Activated CD8-positive, alpha-beta T cell treated with anti-CD3 and anti-CD28 coated beads, Interleukin-2, amount 10 ng/mL, durations not matched to agents 7 days and 5 days (primary cell): ENCODE results near the gene FZD1. TPM values are rescaled to one million over a fixed set of nuclear protein-coding genes. Genes with fewer than 3 reads are reported as not detected.
"Not testable (repeated sequence)": the region's sequence is repeated elsewhere in the genome, so short reads cannot be mapped to it uniquely, and the experiment has no call there.

Experiments
- ATAC-seq: fragments of 150-1000 bp; cut with Tn5 transposase; one replicate; pipeline ENCODE4 v1.10.0; 2021; ENCODE audit warnings: moderate library complexity
- CTCF ChIA-PET: fragments of 350-600 bp; sonication (Branson Sonifier 250); formaldehyde crosslinking; loops from one replicate; lab custom pipeline; 2021; ENCODE audit warnings: antibody characterized with exemption; lab: Charles Lee
- POLR2A ChIA-PET: fragments of 350-600 bp; sonication (Branson Sonifier 250); formaldehyde crosslinking; loops from one replicate; lab custom pipeline; 2021; ENCODE audit warnings: antibody characterized with exemption; lab: Charles Lee
- DNase-seq: peaks from one replicate; pipeline ENCODE4 v3.0.0-alpha.2; 2020
- H3K27ac Mint-ChIP-seq: one replicate; pipeline ENCODE4 v1.8.0; 2021; ENCODE audit warnings: mild to moderate bottlenecking, mixed read lengths
- H3K27me3 Mint-ChIP-seq: one replicate; pipeline ENCODE4 v1.8.0; 2021; ENCODE audit warnings: low read depth, mixed read lengths
- H3K36me3 Mint-ChIP-seq: one replicate; pipeline ENCODE4 v1.8.0; 2021; ENCODE audit warnings: low read depth, mixed read lengths
- H3K4me1 Mint-ChIP-seq: one replicate; pipeline ENCODE4 v1.8.0; 2021; ENCODE audit warnings: low read depth, mixed read lengths
- H3K4me3 Mint-ChIP-seq: one replicate; pipeline ENCODE4 v1.8.0; 2021; ENCODE audit warnings: mild to moderate bottlenecking, mixed read lengths
- H3K9me3 Mint-ChIP-seq: one replicate; pipeline ENCODE4 v1.8.0; 2022; ENCODE audit warnings: mixed read lengths; ENCODE audit not compliant: insufficient read depth
- total RNA-seq, 2 experiments: library from RNA; stranded (reverse); gene quantifications; one replicate each; pipeline ENCODE4 v1.2.3, GENCODE V29; 2021

The FZD1 gene
- total RNA-seq, 2 experiments from 2014 or later = 0.24 to 0.26 TPM

DNA sequence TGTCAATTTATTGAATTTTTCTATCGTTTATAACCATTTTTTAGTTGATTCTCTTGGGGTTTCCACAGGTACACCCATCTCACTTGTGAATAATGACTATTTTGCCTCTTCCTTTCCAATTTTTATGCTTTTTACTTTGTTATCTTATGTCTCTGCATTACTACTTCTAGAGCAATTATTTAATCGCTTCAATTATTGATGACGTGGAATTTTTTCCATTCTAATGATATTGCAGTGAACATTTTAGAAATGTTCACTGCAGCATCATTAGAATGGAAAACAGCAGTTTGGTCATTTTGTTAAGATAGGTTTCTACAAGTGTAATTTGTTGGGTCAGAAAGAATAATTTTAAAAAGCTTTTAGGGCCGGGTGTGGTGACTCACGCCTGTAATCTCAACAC, 27.1 kb downstream of the FZD1 start:
- Mint-ChIP-seq H3K4me1 (no peaks in the 10 kb centered on the region), H3K9me3 (no peaks in the 10 kb centered on the region), H3K36me3 (no peaks in the 10 kb centered on the region), H3K27me3 (no peaks in the 10 kb centered on the region), H3K27ac (no peak overlapping the region), H3K4me3 (no peak overlapping the region)
- POLR2A ChIA-PET = no interaction called here
- DNase-seq = no peak
- ATAC-seq = no peak
- CTCF ChIA-PET = no interaction called here

DNA sequence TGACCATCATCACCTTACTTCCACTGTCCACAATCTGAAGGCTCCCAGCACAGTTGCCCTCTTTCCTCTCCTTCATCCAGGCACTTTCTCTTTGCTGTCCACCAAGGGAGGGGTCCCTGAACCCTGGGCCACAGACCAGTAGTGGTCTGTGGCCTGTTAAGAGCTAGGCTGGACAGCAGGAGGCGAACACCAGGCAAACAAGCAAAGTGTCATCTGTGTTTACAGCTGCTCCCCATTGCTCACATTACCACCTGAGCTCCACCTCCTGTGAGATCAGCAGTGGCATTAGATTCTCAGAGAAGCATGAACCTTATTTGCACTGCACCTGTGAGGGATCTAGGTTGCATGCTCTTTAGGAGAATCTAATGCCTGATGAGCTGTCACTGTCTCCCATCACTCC, 27.7 kb downstream of the FZD1 start:
- CTCF ChIA-PET = no interaction called here
- no peak for DNase-seq
- no peak for ATAC-seq
- Mint-ChIP-seq H3K27me3 (no peaks in the 10 kb centered on the region), H3K9me3 (no peaks in the 10 kb centered on the region), H3K4me1 (no peaks in the 10 kb centered on the region), H3K36me3 (no peaks in the 10 kb centered on the region), H3K27ac (no peak overlapping the region), H3K4me3 (no peak overlapping the region)
- POLR2A ChIA-PET = no interaction called here

DNA sequence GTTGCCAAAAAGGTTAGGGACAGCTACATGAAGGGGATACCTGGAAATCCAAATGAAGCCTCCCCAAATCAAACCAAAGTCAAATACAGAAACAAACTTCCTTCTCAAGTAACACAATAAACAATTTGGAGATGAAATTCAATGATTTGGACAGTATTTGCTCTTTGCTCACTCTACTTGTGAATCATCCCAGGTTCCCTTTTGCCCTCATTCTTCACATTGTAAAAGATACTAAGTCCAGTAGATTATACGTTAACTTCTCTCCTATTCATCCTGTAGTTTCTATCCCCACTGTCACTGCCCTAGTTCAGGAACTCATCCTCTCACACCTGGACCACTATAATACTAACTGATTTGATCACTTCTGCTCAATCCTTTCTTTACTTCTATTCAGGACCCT, 28.3 kb downstream of the FZD1 start:
- POLR2A ChIA-PET = no interaction called here
- Mint-ChIP-seq H3K9me3 (no peaks in the 10 kb centered on the region), H3K4me1 (no peaks in the 10 kb centered on the region), H3K27me3 (no peaks in the 10 kb centered on the region), H3K27ac (no peak overlapping the region), H3K36me3 (no peaks in the 10 kb centered on the region), H3K4me3 (no peak overlapping the region)
- no peak for ATAC-seq
- no peak for DNase-seq
- CTCF ChIA-PET = no interaction called here

DNA sequence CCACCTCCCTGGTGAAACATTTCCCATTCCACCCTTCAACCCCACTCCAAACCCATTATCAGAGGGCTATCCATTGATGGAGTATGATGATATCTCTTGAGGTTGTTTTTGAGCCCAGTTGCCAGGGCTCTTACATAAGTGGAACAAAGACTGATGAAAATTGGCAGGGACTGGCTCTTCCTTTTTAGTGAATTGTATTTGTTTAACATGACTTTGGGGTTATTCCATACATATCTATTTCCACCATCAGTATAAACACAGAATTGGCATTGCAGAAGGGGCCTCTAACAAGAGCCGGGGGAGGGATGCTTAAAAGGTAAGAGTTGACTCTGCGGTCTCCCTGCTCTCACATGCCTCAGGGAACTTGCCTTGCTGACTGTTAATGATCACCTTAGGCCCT, 28.9 kb downstream of the FZD1 start:
- Mint-ChIP-seq H3K4me1 (no peaks in the 10 kb centered on the region), H3K9me3 (no peaks in the 10 kb centered on the region), H3K27ac (no peak overlapping the region), H3K4me3 (no peak overlapping the region), H3K36me3 (no peaks in the 10 kb centered on the region), H3K27me3 (no peaks in the 10 kb centered on the region)
- no peak for DNase-seq
- ChIA-PET CTCF (no interaction called here), POLR2A (no interaction called here)
- no peak for ATAC-seq

DNA sequence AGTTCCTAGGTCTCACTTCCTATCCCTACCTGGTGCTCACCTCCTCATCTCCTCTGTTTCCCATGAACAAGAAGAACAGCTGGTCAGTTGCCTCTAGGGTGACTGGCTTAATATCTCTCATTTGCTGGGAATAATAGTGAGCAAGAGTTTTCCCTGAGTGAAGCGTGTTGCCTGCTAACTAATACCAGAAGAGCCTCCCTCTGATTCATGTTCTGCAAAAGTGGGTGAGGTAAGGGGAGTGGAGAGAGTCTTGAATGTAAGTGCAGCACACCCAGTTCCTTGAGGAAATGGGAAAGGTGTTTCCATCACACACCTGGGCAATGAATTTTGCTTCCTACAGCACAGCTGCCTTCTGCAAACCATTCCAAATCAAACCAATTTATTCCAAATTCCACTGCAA, 29.6 kb downstream of the FZD1 start:
- Mint-ChIP-seq H3K4me3 (no peak overlapping the region), H3K36me3 (no peaks in the 10 kb centered on the region), H3K27ac (no peak overlapping the region), H3K27me3 (no peaks in the 10 kb centered on the region), H3K9me3 (no peaks in the 10 kb centered on the region), H3K4me1 (no peaks in the 10 kb centered on the region)
- ATAC-seq (no peak), DNase-seq (no peak)
- POLR2A ChIA-PET = no interaction called here
- CTCF ChIA-PET = no interaction called here

DNA sequence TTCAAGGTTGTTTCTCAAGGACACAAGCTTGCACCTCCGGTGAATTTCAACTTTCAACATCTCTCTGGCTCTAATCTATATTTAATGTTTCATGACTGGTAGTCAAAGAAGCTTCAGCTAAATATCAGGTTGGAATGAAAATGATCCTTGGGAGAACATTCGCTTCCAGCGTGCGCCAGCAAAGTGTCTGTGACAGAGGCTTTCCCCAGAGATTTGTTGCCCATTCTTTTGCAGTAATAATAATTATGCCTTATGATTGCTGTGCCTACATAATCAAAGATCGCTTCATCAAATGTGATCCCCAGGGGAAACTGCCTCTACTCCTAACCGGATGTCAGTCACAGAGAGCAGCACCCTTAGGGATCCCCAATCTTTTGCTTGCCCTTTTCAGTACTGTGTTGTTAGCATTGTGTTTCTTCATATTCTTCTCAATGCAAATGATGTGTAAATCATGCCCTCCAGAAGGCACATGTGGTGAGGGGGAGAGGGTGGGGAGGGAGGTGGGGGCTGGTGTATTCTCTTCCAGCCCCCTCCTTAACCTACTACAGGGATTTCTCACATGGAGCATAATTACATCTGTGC, 30.5 kb downstream of the FZD1 start:
- Mint-ChIP-seq H3K4me3 (no peak overlapping the region), H3K36me3 (no peaks in the 10 kb centered on the region), H3K4me1 (no peaks in the 10 kb centered on the region), H3K27ac (no peak overlapping the region), H3K9me3 (no peaks in the 10 kb centered on the region), H3K27me3 (no peaks in the 10 kb centered on the region)
- ChIA-PET POLR2A (no interaction called here), CTCF (no interaction called here)
- ATAC-seq (no peak), DNase-seq (no peak)

DNA sequence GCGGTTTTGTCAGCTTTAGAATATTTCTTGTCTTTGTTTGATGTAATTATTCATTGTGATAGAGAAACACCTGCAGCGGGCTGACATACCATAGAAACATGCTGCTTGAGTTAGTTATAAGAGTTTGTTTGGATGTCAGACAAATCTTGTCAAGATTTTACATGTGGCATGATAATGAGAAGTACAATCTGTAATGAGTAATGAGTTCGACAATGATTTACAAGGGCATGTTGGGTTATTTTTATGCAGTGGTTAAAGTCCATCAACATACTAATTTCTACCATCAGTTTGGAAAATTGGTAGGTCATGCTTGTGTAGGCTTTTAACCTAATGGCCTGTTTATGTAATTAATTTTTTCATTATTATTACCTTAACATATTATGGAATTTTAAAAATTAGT, 31.3 kb downstream of the FZD1 start:
- no peaks in the 10 kb centered on the region for H3K27me3 Mint-ChIP-seq
- H3K9me3 Mint-ChIP-seq = no peaks in the 10 kb centered on the region
- DNase-seq = no peak
- no peak overlapping the region for H3K27ac Mint-ChIP-seq
- POLR2A ChIA-PET = no interaction called here
- no peak overlapping the region for H3K4me3 Mint-ChIP-seq
- ATAC-seq = no peak
- CTCF ChIA-PET = no interaction called here
- no peaks in the 10 kb centered on the region for H3K36me3 Mint-ChIP-seq
- no peaks in the 10 kb centered on the region for H3K4me1 Mint-ChIP-seq

DNA sequence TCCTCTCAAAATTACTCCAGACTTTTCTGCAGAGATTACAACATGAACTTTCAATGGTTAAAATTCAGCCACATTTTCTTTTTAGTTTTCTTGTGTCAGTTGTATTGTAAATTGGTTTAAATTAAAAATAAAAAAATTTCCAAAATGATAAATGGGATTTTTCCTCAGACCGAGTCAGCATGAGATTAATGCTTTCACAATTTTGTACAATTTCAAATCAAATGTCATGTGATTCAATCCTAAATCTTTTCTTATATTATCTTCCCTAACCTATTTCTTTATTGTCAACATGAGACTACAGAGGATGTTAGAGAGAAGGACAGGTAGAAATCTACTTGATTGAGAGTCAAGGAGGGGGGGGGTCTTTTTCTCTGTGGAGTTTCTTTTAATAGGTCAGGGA, 33.7 kb downstream of the FZD1 start:
- ChIA-PET POLR2A (no interaction called here), CTCF (no interaction called here)
- Mint-ChIP-seq H3K4me3 (no peak overlapping the region), H3K27me3 (no peaks in the 10 kb centered on the region), H3K9me3 (no peaks in the 10 kb centered on the region), H3K4me1 (no peaks in the 10 kb centered on the region), H3K27ac (no peak overlapping the region), H3K36me3 (no peaks in the 10 kb centered on the region)
- DNase-seq (no peak), ATAC-seq (no peak)

DNA sequence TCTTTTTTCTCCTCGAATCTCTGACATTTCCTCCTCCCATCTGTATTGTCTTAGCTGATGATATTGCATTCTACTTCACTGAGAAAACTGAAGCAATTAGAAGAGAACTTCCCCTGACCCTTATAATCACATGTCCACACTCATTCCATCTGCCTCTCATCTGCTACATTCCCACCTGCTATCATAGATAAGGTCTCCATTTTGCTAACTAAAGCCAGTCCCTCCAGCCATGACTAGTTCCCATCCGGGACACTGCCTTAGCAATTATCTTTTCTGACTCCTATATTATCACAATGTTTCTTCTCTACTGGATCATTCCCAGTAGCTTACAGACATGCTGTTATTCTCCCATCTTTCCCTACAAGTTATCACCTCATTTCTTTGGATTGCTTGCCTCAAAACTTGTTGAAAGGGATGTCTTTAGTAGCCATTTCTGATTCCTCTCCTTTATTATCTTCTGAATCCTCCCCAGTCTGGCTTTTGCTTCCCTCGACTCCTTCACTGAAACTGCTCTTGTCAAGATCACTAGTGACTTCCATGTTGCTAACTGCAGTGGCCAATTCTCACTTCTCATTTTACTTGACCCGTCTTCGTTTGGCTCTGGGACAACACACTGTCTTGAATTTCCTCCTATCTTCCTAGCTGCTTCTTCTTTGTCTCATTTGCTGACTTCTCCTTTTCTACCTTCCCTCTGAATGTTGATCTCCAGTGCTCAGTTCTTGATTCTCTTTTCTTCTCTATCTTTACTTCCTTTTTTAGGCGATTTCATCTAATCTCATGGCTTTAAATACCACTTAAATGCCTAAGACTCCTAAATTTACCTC, 35.9 kb downstream of the FZD1 start:
- no peak for ATAC-seq

DNA sequence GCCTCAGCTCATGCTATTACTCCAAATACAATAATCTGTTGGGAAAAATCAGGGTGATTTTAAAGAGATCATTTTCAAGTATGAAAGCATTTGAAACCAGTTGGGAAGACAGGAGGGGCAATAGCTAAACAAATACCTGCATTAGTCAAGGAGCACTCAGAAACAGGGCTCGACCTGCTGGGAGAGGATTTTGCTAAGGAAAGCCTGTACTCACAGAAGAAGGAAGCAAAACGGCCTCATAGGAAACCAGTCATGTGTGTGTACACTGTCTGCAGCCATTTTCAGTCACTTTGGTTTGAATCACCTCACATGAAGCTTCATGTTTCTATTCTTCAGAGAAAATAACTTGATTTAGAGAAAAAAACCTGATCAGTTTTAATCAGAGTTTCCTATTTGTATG, 38.6 kb downstream of the FZD1 start:
- H3K36me3 Mint-ChIP-seq = no peaks in the 10 kb centered on the region
- H3K27me3 Mint-ChIP-seq = no peaks in the 10 kb centered on the region
- ATAC-seq (no peak), DNase-seq (no peak)
- H3K4me1 Mint-ChIP-seq = no peaks in the 10 kb centered on the region
- no peaks in the 10 kb centered on the region for H3K9me3 Mint-ChIP-seq
- ChIA-PET POLR2A (no interaction called here), CTCF (no interaction called here)
- H3K27ac Mint-ChIP-seq = no peak overlapping the region
- no peak overlapping the region for H3K4me3 Mint-ChIP-seq

More for the DNA sequence above, 35.9 kb downstream of the FZD1 start:
- no peaks in the 10 kb centered on the region for H3K36me3 Mint-ChIP-seq
- ChIA-PET POLR2A (no interaction called here), CTCF (no interaction called here)
- H3K4me1 Mint-ChIP-seq = no peaks in the 10 kb centered on the region
- no peak overlapping the region for H3K4me3 Mint-ChIP-seq
- no peaks in the 10 kb centered on the region for H3K9me3 Mint-ChIP-seq
- DNase-seq = no peak
- no peak overlapping the region for H3K27ac Mint-ChIP-seq
- H3K27me3 Mint-ChIP-seq = no peaks in the 10 kb centered on the region

DNA sequence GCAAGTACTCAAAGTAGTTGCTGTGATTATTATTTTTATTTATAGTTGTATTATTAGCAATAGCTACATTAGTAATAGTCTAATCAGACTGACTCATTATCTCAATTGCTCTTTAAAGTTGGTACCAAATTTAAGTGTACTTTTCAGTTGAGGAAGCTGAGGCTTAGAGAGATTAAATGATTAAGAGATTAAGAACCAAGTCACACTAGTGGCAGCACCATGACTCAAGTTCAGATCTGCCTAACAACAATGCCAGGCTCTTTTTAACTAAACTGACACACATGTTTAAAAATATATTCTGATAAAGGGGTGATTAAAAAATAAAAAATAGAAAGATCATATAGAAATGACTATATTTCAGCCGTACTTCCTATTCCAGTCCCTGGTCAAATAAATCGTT, 42.0 kb downstream of the FZD1 start:
- H3K4me1 Mint-ChIP-seq = no peaks in the 10 kb centered on the region
- DNase-seq = no peak
- POLR2A ChIA-PET = no interaction called here
- no peak overlapping the region for H3K27ac Mint-ChIP-seq
- no peak overlapping the region for H3K4me3 Mint-ChIP-seq
- H3K36me3 Mint-ChIP-seq = no peaks in the 10 kb centered on the region
- CTCF ChIA-PET = no interaction called here
- no peaks in the 10 kb centered on the region for H3K27me3 Mint-ChIP-seq
- H3K9me3 Mint-ChIP-seq = no peaks in the 10 kb centered on the region
- ATAC-seq = no peak

DNA sequence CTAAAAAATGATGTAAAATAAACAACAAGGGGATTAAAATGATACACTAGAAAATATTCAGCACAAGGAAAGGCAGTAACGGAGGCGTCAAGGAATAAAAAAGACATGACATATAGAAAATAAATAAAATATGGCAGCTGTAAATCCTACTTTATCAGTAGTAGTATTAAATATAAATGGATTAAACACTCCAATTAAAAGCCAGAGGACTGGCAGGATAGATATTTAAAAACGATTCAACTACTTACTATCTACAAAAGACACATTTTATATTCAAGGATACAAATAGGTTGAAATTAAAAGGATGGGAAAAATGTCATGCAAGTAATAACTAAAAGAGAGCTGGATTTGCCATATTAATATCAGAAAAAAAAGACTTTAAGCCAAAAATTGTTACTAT, 43.2 kb downstream of the FZD1 start:
- Mint-ChIP-seq H3K9me3 (no peaks in the 10 kb centered on the region), H3K36me3 (no peaks in the 10 kb centered on the region), H3K4me3 (no peak overlapping the region), H3K27me3 (no peaks in the 10 kb centered on the region), H3K27ac (no peak overlapping the region), H3K4me1 (no peaks in the 10 kb centered on the region)
- CTCF ChIA-PET = no interaction called here
- ATAC-seq (no peak), DNase-seq (no peak)
- POLR2A ChIA-PET = no interaction called here

DNA sequence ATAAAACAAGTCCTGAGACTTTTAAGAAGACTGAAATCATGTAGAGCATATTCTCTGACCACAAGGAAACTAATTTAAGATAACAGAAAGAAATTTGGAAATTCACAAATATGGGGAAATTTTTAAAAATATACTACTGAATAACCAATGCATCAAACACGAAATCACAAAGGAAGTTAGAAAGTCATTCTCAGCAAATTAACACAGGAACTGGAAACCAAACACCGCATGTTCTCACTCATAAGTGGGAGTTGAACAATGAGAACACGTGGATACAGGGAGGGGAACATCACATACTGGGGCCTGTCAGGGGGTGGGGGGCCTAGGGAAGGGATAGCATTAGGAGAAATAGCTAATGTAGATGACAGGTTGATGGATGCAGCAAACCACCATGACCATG, 44.0 kb downstream of the FZD1 start:
- H3K4me3 Mint-ChIP-seq, DNase-seq, ATAC-seq, POLR2A ChIA-PET, H3K27ac Mint-ChIP-seq, H3K9me3 Mint-ChIP-seq, H3K27me3 Mint-ChIP-seq, H3K36me3 Mint-ChIP-seq, H3K4me1 Mint-ChIP-seq, CTCF ChIA-PET: not testable (repeated sequence)
